Hindlimb muscle (tissue), 1 donor: ENCODE data around the gene ILDR2. TPM values are rescaled to one million over a fixed set of nuclear protein-coding genes. Genes with fewer than 3 reads are reported as not detected.

Experiments used
- DNase-seq: peaks from one replicate; pipeline ENCODE4 v3.0.0-alpha.2; 2013
- polyA plus RNA-seq: library from polyadenylated mRNA; unstranded; fragments of 120-200 nt; gene quantifications from one replicate; pipeline ENCODE4 v1.2.1, GENCODE V29; 2013; ENCODE audit not compliant: insufficient read length

ILDR2 gene
- polyA plus RNA-seq, 1 donor, result 3.8 TPM

- DNase-seq, result no peak
Observed at GRCh38 chr1:166969074-166969677, 6.2 kb downstream of the ILDR2 start.

DNA sequence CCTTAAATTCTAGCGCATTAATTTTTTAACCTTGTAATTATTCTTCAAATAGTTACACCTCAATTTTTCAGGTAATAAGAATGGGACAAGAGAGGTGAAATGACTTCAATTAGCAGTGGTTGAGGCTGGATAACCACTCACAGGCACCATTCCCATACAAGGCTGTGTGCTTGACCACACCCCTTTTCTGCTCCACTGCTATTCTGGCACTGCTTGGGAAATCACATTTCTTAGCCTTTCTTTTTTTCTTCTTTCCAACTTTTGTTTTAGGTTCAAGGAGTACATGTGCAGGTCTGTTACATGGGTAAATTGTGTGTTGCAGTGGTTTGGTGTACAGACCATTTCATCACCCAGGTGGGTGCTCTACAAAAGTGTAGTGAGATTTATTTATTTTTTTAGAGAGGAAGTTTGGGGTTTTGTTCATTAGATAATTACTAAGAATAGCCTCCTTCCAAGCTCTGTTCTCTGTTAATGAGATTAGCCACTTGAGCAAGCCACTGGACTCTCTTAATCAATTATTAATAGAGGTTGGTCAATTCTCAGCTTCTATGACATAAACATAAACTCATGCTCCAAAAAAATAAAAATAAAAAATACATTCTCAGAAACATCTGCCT, 14.4 kb downstream of the ILDR2 start:
- no peak for DNase-seq

DNA sequence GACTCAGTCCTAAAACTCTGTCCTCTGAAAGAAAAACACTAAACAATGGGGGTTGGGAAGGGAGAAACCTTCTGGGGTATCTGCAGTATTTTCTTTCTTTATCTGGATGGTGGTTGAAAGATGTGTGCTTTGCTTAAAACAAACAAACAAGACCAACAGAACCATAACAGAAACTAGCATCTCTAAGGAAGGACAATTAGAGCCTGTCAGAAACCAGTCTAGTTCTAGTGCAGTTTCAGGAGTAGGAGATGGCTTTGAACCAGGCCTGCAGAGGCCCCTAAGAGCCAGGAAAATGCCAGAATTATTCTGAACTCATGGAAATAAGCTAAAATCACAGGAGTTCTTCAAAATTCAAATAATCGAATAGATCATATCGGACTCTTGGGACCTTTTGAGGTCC, 18.5 kb downstream of the ILDR2 start:
- DNase-seq, result no peak

DNA sequence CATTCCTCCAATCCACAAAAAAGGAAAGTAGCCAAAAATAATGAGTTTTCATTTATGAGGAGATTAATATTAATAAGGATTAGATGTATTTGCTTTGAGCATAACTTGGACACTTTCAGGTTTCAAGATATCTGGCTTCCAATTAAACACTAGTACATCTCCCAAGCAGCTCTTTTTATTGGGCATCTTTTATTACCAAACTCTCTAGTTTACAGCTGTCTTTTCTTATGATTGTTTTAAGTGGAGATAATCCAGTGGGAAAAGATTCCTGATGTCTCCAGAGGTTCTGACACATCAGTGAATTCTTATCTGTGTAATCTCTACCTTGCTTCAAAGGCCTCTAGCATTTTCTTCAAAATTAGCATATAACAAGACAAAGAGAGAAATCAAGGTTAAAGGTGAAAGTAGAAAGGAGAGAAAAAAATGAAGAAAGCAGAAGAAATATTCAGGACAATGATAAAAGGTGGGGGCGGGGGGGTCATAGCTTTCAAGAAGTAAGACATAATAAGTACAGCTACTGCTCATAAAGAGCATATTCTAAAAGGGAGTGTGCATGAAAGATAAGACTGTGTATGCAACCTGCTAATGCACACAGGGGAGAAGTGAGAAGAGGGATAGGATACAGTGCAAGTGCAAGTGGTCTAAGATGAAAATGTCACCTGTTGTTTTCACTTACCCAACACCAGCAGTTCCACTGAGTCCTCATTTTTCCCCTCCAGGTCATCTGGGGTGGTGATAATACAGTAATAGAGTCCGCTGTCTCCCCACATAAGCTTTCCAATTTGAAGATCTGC, 19.1 kb downstream of the ILDR2 start:
- DNase-seq, result no peak

DNA sequence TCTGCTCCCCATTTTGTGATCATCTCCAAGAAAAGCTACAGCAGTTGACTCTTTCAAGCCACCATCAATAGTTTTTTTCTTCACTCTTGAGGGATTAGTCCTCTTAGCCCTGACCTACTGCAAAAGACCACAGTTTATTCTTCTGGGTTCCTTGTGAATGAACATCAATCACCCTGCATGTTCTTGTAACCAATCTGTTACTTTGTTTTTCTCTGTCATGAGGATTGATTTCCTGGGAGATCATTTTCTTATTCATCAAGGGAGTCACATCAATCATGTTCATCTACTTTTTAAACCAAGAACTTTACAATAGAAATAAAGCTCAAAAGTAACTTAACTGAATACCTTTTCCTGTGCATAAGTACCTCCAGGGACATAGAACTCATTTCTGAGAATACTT, 21.8 kb downstream of the ILDR2 start:
- DNase-seq, result no peak

GRCh38 chr1:166952002-166952746, 23.2 kb downstream of the ILDR2 start:
- DNase-seq, result no peak

- no peak for DNase-seq
Observed at GRCh38 chr1:166951050-166951449, 24.3 kb downstream of the ILDR2 start.

- DNase-seq, result no peak
Observed at GRCh38 chr1:166950156-166950555, 25.2 kb downstream of the ILDR2 start.

- no peak for DNase-seq
Observed at GRCh38 chr1:166948856-166949350, 26.4 kb downstream of the ILDR2 start.

DNA sequence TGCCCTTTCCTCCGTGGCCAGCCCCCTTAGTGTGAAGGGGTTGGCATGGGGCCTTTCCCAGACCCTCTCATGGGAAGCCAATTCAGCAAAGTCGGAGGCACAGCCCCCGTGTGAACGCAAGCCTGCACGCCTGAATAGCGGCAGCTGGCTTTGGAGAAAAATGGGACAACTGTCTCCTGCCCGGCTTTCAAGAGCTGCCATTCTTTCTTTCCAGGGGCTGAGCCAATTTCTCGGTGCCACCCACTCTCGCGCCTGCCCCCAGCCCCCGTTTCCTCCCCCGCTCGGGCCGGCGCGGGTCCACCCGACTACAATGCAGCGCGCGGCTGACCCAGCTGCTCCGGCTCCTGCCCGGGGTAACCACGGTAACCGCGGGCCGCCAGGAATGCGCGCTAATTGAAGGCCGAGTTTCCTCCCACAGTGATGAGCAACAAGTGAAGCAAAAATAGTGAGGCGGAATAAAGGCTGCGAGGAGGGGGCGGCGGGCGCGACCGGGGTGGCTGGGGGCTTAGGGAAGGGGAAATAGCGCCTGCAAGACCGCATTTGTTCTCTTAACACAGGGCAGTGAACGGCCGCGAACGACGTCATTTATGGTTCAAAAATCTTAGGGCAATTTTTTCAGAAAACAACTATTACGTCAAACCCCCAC, 27.8 kb downstream of the ILDR2 start:
- peak; percentile 48 for DNase-seq

DNA sequence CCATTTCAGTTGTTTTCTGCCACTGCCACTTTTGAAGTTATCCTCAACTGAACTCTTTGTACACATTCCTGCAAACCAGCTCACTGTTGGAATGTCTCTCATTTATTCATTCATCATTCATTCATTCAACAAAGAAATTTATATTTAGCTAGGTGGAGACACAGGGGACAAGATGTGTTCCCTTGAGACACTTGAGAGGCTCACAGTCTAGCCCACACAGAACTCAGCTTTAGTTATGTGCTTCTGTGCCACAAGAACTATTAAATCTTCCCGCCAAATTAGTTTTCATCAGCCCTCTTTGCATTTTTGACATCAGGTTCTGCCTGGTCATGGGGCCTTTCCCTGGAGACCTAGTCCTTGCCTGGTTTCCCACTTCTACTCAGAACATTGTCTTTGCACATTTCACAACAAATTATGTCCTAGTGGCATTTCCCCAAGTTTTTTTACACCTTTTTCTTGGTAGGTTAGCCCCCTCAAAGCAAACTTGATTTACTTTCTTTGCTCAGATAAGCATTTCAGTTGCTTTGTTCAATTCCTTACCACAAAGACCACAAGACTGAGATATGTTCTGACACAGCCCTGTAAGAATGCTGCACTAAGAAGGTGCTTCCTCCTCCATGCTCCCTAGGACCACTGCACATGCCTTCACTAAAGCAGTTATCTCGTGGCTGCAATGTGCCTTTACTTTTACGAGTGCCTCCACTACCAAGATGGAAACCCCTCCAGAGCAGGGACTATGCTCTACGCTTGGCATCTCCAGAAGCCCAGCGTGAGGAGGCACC, 31.0 kb downstream of the ILDR2 start:
- DNase-seq, result no peak

- no peak for DNase-seq
Observed at GRCh38 chr1:166939741-166940375, 35.5 kb downstream of the ILDR2 start.

GRCh38 chr1:166937962-166938361, 37.4 kb downstream of the ILDR2 start:
- DNase-seq, result no peak

DNA sequence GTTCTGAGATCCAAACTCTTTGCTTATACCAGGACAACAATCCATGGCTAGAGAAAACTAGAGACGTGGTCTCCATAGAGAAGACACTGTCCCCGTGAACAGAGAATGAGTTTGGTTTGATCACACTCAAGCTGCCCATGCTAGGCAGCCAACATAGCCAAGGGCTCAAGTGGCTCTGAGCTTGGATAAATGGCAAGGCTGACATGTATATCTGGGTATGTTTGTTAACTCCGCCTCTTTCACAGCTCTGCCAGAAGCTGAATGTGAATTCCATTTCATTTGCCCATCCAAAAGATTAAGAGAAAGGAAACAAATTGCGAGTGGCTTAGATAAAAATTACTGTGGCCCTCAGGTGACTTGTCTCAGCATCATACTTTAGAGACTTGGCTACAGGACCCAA, 38.0 kb downstream of the ILDR2 start:
- DNase-seq, result no peak

GRCh38 chr1:166933633-166934032, 41.7 kb downstream of the ILDR2 start:
- no peak for DNase-seq

- DNase-seq, result no peak
Observed at GRCh38 chr1:166933140-166933539, 42.2 kb downstream of the ILDR2 start.

GRCh38 chr1:166929911-166930310, 45.4 kb downstream of the ILDR2 start:
- DNase-seq, result no peak

DNA sequence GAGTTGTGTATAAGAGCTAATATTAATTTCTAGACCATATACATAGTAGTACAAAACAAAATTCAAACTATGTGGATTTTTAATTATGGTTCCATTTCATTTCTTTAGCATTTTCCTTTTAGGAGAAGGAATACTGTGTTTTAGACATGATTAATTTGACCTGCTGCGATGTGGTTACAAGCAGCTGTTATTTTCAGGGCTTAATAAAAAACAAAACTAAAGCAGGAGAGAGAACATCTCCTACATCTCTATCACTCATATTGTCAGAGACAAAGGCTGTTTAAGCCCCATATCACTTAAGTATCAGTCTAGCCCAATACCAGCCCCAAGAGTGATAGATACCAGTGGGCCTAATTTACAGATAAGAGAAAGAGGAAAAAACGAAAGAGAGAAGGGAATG, 47.6 kb downstream of the ILDR2 start:
- DNase-seq, result no peak

DNA sequence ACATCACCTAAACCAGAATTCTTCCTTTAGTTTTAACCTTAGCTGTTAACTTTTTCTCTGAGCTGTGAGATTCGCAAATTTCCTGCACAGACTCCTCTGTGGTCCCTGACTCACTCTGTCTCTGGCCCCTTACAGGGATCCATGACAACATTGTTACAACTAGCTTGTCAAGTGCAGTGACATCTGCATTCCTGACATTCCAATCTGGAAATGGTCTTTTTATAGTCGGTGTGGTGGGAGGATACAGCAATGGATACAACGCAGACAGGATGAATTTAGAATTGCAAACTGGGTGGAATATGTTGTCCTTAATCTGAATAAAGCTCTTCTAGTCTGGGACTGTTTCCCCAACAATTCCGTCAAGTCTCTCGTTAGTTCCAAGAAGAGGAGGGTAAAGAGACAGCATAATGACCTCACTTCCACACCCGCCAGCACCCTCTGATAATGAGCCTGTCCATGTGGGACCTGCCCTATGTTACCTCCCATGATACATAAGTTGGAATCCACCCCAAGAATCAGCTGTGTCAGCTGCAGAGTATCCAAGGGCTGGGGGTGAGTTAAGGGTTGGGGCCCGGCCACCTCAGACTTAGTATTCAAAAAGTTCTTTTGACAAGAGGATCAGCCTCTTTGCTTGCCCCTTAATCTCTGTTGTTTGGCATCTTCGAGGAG, 49.4 kb downstream of the ILDR2 start:
- DNase-seq, result no peak

DNA sequence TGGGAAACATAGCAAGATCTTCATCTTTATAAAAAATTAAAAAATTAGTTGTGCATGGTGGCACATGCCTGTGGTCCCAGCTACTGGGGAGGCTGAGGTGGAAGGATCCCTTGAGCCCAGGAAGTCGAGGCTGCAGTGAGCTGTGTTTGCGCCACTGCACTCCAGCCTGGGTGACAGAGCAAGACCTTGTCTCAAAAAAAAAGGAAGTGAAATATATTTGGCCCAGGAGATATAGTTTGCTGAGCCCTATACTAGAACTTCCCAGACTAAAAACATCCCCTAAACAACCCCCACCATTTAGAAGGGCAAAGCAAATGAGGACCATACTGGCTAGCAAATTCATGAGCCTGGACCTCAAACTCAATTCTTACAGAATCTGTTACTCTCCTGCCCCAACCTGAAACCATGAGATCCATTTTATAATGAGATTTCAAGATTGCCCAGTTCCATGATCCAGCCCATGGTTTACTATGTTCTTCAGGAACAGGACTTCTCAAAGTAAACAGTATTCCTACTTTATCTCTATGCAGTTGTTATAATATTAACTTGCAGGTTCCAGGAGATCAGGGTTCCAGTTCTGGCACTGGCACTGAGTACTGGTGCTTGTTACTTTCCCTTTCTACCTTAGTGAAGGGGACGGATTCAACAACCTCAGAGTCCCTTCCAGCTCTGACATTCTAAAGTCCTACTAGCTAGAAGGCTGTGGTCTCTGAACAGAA, 50.4 kb downstream of the ILDR2 start:
- DNase-seq, result no peak
